Fibroblast of lung (primary cell): ENCODE results near the gene CA9. TPM values are rescaled to one million over a fixed set of nuclear protein-coding genes. Genes with fewer than 3 reads are reported as not detected.

Experiments used
- DNase-seq, 2 donors: peaks; one replicate each; pipeline versions ENCODE4 v3.0.0 to v3.0.0-alpha.2; 2010; ENCODE audit warnings: low read depth in 2 of 2
- H2AFZ ChIP-seq: 2 replicates; pipeline ENCODE4 v1.5.1; 2012; ENCODE audit warnings: low read length, control low read depth, inconsistent platforms
- H3K27ac ChIP-seq: 2 replicates; pipeline ENCODE4 v1.5.1; 2011; ENCODE audit warnings: low read length, control low read depth; ENCODE audit not compliant: insufficient read depth
- H3K27me3 ChIP-seq: 2 replicates; pipeline ENCODE4 v1.5.1; 2011; ENCODE audit warnings: mild to moderate bottlenecking, low read length; ENCODE audit not compliant: control insufficient read depth, insufficient read depth
- H3K36me3 ChIP-seq: 2 replicates; pipeline ENCODE4 v1.5.1; 2011; ENCODE audit warnings: low read length; ENCODE audit not compliant: control insufficient read depth, insufficient read depth
- H3K4me1 ChIP-seq: 2 replicates; pipeline ENCODE4 v1.5.1; 2011; ENCODE audit warnings: low read length; ENCODE audit not compliant: control insufficient read depth, insufficient read depth; ENCODE audit errors: extremely low read depth
- H3K4me2 ChIP-seq: 2 replicates; pipeline ENCODE4 v1.5.1; 2011; ENCODE audit warnings: low read length, control low read depth; ENCODE audit not compliant: insufficient read depth; ENCODE audit errors: extremely low read depth
- H3K4me3 ChIP-seq, 4 experiments: fragments of 200-600 bp in 1 of 4; sonication (generic) in 1 of 4; replicated peaks in 1 of 4; 2 replicates each; pipeline ENCODE4 v1.5.1; 2011 to 2016; ENCODE audit warnings: low read length in 4 of 4, low read depth in 3 of 4, mild to moderate bottlenecking in 3 of 4, control low read depth in 2 of 4, inconsistent platforms in 1 of 4, mixed read lengths in 1 of 4; ENCODE audit not compliant: insufficient read depth in 1 of 4; ENCODE audit errors: control extremely low read depth in 1 of 4
- H3K79me2 ChIP-seq: 2 replicates; pipeline ENCODE4 v1.5.1; 2012; ENCODE audit warnings: mild to moderate bottlenecking, low read length, inconsistent platforms; ENCODE audit not compliant: control insufficient read depth, insufficient read depth
- H3K9ac ChIP-seq: 2 replicates; pipeline ENCODE4 v1.5.1; 2011; ENCODE audit warnings: mild to moderate bottlenecking, low read length, control low read depth; ENCODE audit not compliant: insufficient read depth
- H3K9me3 ChIP-seq: 2 replicates; pipeline ENCODE4 v1.5.1; 2012; ENCODE audit warnings: low read depth, low read length; ENCODE audit not compliant: control insufficient read depth, insufficient read depth
- H4K20me1 ChIP-seq: 2 replicates; pipeline ENCODE4 v1.5.1; 2011; ENCODE audit warnings: low read length; ENCODE audit not compliant: control insufficient read depth, insufficient read depth; ENCODE audit errors: extremely low read depth
- CTCF ChIP-seq, 2 donors: IDR thresholded peaks in 1 of 2; conservative IDR thresholded peaks in 1 of 2; 1 replicate in 1 of 2; 2 replicates in 1 of 2; pipeline ENCODE4 v1.5.1; 2011 to 2012; ENCODE audit warnings: low read length in 2 of 2, control low read depth in 1 of 2, inconsistent platforms in 1 of 2, low read depth in 1 of 2, mild to moderate bottlenecking in 1 of 2
- EZH2 ChIP-seq: IDR thresholded peaks from 2 replicates; pipeline ENCODE4 v1.5.1; 2012; ENCODE audit warnings: low read length, control low read depth, mild to moderate bottlenecking; ENCODE audit errors: missing control alignments
- polyA plus RNA-seq, 2 donors: library from polyadenylated mRNA; depleted of rRNA in 1 of 2; stranded (reverse) in 1 of 2; unstranded in 1 of 2; fragments of >200 nt; gene quantifications; 2 replicates each; pipeline ENCODE4 v1.2.1, GENCODE V29; 2011 to 2012; ENCODE audit warnings: missing spikeins in 1 of 2
- total RNA-seq: library from RNA; depleted of rRNA; stranded (reverse); fragments of >200 nt; gene quantifications from 2 replicates; pipeline ENCODE4 v1.2.1, GENCODE V29; 2014

Gene CA9
- total and polyA plus RNA-seq, 2 donors (not counting 1 experiment from before 2014, with no cell fraction given): 0.17 to 0.59 TPM

- TF ChIP-seq EZH2: no peak
- no peak for TF ChIP-seq CTCF (conservative IDR thresholded peaks at IDR 0.05 in 1 of 2, IDR thresholded peaks at IDR 0.05 in 1 of 2; ENCODE audit: low read depth in 1 of 2, low read length in 2 of 2)
- Histone ChIP-seq H3K36me3 (peaks cover 39% of the 10 kb centered on the region), H3K4me2 (no peak overlapping the region), H3K27ac (no peak overlapping the region), H4K20me1 (no peaks in the 10 kb centered on the region), H3K4me1 (peaks cover 14% of the 10 kb centered on the region), H2AFZ (no peak overlapping the region), H3K27me3 (no peaks in the 10 kb centered on the region), H3K79me2 (peaks cover 77% of the 10 kb centered on the region), H3K9ac (no peak overlapping the region), H3K9me3 (no peaks in the 10 kb centered on the region), H3K4me3 (no peak overlapping the region)
- DNase-seq: no peak
Measured at GRCh38 chr9:35725362-35725761, 51.6 kb downstream of the CA9 start.

DNA sequence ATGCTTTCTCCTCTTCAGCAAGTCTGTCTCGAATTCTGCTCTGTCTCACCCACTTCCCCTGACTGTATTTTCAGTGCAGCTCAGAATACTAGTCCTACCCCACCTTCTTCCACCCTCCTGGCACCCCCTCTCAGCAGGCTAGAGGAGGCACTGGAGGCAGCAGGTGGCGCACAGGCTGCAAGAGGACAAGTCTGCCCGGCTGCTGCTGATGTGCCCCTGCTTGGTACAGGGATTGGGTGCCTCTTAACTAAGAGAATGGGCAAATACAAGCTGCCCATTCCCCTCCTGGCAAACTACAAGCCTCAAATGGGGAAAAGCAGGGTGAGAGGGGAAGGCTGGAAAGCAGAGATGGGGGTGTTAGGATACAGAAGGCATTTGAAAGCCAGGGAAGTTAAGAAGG lies 53.2 kb downstream of the CA9 start:
- H3K4me1 ChIP-seq: peaks cover 17% of the 10 kb centered on the region
- peak overlapping the region in 3 of 4 experiments; percentile 95 to 99 (median 96) for H3K4me3 ChIP-seq

DNA sequence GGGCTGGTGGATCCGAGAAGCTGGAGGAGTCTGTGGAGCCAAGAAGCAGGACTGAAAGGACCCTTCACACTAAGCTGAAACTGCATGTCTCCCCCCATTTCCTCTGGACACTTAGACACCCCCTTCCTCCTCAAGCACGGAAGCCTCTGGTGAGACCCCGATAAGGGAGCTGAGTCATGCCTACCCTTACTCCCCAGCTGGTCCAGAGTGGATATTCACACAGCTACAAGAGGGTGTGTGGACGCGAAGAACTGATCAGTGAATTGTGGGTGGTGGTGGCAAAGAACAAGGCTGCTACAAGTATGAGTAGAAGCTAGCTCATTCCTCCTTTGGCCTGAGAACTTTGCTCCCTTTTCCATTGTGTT lies 53.9 kb downstream of the CA9 start:
- Histone ChIP-seq H4K20me1 (no peaks in the 10 kb centered on the region), H2AFZ (no peak overlapping the region), H3K27ac (peak overlapping the region; percentile 94), H3K9me3 (no peaks in the 10 kb centered on the region), H3K4me2 (peak overlapping the region; percentile 100), H3K4me3 (peak overlapping the region; percentile 71 to 99 (median 96)), H3K36me3 (peaks cover 23% of the 10 kb centered on the region), H3K27me3 (no peaks in the 10 kb centered on the region), H3K9ac (peak overlapping the region; percentile 53), H3K4me1 (peaks cover 17% of the 10 kb centered on the region), H3K79me2 (peaks cover 77% of the 10 kb centered on the region)
- no peak for DNase-seq
- TF ChIP-seq CTCF (conservative IDR thresholded peaks at IDR 0.05 in 1 of 2, IDR thresholded peaks at IDR 0.05 in 1 of 2; ENCODE audit: low read depth in 1 of 2, low read length in 2 of 2) (no peak), EZH2 (no peak)

More for the DNA sequence above, 53.2 kb downstream of the CA9 start:
- H4K20me1 ChIP-seq: no peaks in the 10 kb centered on the region
- no peaks in the 10 kb centered on the region for H3K27me3 ChIP-seq
- peaks cover 26% of the 10 kb centered on the region for H3K36me3 ChIP-seq
- H3K27ac ChIP-seq: peak overlapping the region; percentile 94
- no peaks in the 10 kb centered on the region for H3K9me3 ChIP-seq
- H3K79me2 ChIP-seq: peaks cover 82% of the 10 kb centered on the region
- DNase-seq: peak; percentile 54 to 62
- no peak overlapping the region for H3K9ac ChIP-seq
- no peak overlapping the region for H2AFZ ChIP-seq
- TF ChIP-seq CTCF (conservative IDR thresholded peaks at IDR 0.05 in 1 of 2, IDR thresholded peaks at IDR 0.05 in 1 of 2; ENCODE audit: low read depth in 1 of 2, low read length in 2 of 2) (peak; percentile 6 to 19), EZH2 (no peak)
- H3K4me2 ChIP-seq: peak overlapping the region; percentile 100
